ENCODE measurements around the gene EZR.

DNA sequence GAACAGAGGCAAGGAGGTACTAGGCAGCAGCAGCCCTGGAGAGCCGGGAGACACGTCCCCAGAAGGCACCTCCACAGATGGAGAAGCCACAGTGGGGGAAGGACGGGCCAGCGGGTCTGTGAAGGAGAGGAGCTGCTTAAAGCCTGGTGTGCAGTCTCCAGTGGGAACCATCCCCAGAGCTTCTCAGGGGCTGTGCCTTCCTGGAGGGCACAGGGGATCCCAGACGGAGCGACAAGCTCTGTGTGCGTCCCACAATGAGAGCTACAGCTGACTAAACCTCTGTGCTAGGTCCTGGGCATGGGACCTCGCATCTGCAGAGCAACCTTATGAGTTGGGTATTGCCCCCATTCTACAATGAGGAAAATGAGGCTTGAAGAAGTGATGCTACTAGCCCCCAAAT, 50.7 kb downstream of the EZR start:
- TF ChIP-seq, protein P1, sequence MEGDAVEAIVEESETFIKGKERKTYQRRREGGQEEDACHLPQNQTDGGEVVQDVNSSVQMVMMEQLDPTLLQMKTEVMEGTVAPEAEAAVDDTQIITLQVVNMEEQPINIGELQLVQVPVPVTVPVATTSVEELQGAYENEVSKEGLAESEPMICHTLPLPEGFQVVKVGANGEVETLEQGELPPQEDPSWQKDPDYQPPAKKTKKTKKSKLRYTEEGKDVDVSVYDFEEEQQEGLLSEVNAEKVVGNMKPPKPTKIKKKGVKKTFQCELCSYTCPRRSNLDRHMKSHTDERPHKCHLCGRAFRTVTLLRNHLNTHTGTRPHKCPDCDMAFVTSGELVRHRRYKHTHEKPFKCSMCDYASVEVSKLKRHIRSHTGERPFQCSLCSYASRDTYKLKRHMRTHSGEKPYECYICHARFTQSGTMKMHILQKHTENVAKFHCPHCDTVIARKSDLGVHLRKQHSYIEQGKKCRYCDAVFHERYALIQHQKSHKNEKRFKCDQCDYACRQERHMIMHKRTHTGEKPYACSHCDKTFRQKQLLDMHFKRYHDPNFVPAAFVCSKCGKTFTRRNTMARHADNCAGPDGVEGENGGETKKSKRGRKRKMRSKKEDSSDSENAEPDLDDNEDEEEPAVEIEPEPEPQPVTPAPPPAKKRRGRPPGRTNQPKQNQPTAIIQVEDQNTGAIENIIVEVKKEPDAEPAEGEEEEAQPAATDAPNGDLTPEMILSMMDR (IDR thresholded peaks at IDR 0.05): no peak
- TF ChIP-seq POLR2A (IDR thresholded peaks at IDR 0.05): no peak
